ENCODE data around the gene PARP4. TPM values are rescaled to one million over a fixed set of nuclear protein-coding genes. Genes with fewer than 3 reads are reported as not detected.
"Not testable (repeated sequence)": the region's sequence is repeated elsewhere in the genome, so short reads cannot be mapped to it uniquely, and the experiment has no call there.

Gene PARP4
- total and polyA plus RNA-seq, 7 experiments from 2014 or later, result 31.3 to 71.1 (median 60.5) TPM

- H3K27ac ChIP-seq (ENCODE audit: low read depth, low read length); POLR2A ChIA-PET; H3K27me3 ChIP-seq (ENCODE audit: control insufficient read depth in 2 of 2, insufficient read depth in 2 of 2, low read length in 2 of 2); H3K27ac Mint-ChIP-seq; H3K4me1 ChIP-seq (ENCODE audit: control insufficient read depth in 2 of 2, insufficient read depth in 2 of 2, low read length in 2 of 2); H3K9me3 Mint-ChIP-seq; H3K9me3 ChIP-seq (ENCODE audit: control insufficient read depth in 2 of 3, low read length in 3 of 3); H3K36me3 Mint-ChIP-seq; H3K36me3 ChIP-seq (ENCODE audit: control insufficient read depth in 2 of 3, insufficient read depth in 3 of 3, low read length in 3 of 3); CTCF ChIA-PET; intact Hi-C loops (cut with micrococcal nuclease): not testable (repeated sequence)
- Mint-ChIP-seq H3K4me1 (peaks cover 0 to 15% (median 11%) of the 10 kb centered on the region in 7 donors), H3K27me3 (peaks cover 45 to 68% (median 54%) of the 10 kb centered on the region in 5 donors), H3K4me3 (peak overlapping the region; percentile 81 to 94 (median 86))
- peak in 4 of 9 donors; percentile 8 to 16 (median 10) for DNase-seq
- ATAC-seq, result peak; percentile 67
- peak overlapping the region; percentile 35 for H3K4me3 ChIP-seq (ENCODE audit: low read length)
These were observed 29.1 kb upstream of the PARP4 start for GRCh38 chr13:24541476-24542352.

- ATAC-seq (no peak), DNase-seq (no peak)
- peak overlapping the region in 9 of 10 donors; percentile 81 to 94 (median 86) for H3K4me3 Mint-ChIP-seq
- no peaks in the 10 kb centered on the region for H3K9me3 ChIP-seq (ENCODE audit: control insufficient read depth in 2 of 3, low read length in 3 of 3)
- H3K36me3 Mint-ChIP-seq, result peaks cover 0 to 6% (median 0%) of the 10 kb centered on the region in 5 donors
- H3K27me3 ChIP-seq (ENCODE audit: control insufficient read depth in 2 of 2, insufficient read depth in 2 of 2, low read length in 2 of 2), result no peaks in the 10 kb centered on the region
- no peak overlapping the region for H3K27ac Mint-ChIP-seq
- H3K4me1 ChIP-seq (ENCODE audit: control insufficient read depth in 2 of 2, insufficient read depth in 2 of 2, low read length in 2 of 2), result no peaks in the 10 kb centered on the region
- peaks cover 47 to 65% (median 52%) of the 10 kb centered on the region in 5 donors for H3K27me3 Mint-ChIP-seq
- ChIA-PET CTCF (no interaction called here), POLR2A (no interaction called here)
- H3K27ac ChIP-seq (ENCODE audit: low read depth, low read length), result no peak overlapping the region
- peak overlapping the region; percentile 35 for H3K4me3 ChIP-seq (ENCODE audit: low read length)
- peaks cover 0 to 8% (median 3%) of the 10 kb centered on the region in 11 donors for H3K9me3 Mint-ChIP-seq
- H3K4me1 Mint-ChIP-seq, result peaks cover 0 to 15% (median 11%) of the 10 kb centered on the region in 7 donors
- intact Hi-C loops (cut with micrococcal nuclease), result no loop called here
- H3K36me3 ChIP-seq (ENCODE audit: control insufficient read depth in 2 of 3, insufficient read depth in 3 of 3, low read length in 3 of 3), result no peaks in the 10 kb centered on the region
These were observed 28.5 kb upstream of the PARP4 start for GRCh38 chr13:24541127-24541475.

- POLR2A ChIA-PET, result no interaction called here
- ATAC-seq, result peak; percentile 15
- Histone ChIP-seq H3K36me3 (ENCODE audit: control insufficient read depth in 2 of 3, insufficient read depth in 3 of 3, low read length in 3 of 3) (no peaks in the 10 kb centered on the region), H3K9me3 (ENCODE audit: control insufficient read depth in 2 of 3, low read length in 3 of 3) (no peaks in the 10 kb centered on the region), H3K27ac (ENCODE audit: low read depth, low read length) (no peak overlapping the region), H3K4me1 (ENCODE audit: control insufficient read depth in 2 of 2, insufficient read depth in 2 of 2, low read length in 2 of 2) (no peaks in the 10 kb centered on the region), H3K4me3 (ENCODE audit: low read length) (no peak overlapping the region), H3K27me3 (ENCODE audit: control insufficient read depth in 2 of 2, insufficient read depth in 2 of 2, low read length in 2 of 2) (no peaks in the 10 kb centered on the region)
- Mint-ChIP-seq H3K4me1 (peaks cover 0 to 15% (median 11%) of the 10 kb centered on the region in 7 donors), H3K36me3 (peaks cover 0 to 6% (median 0%) of the 10 kb centered on the region in 5 donors), H3K27me3 (peaks cover 44 to 64% (median 52%) of the 10 kb centered on the region in 5 donors), H3K27ac (no peak overlapping the region), H3K9me3 (peaks cover 0 to 8% (median 3%) of the 10 kb centered on the region in 11 donors), H3K4me3 (peak overlapping the region in 5 of 10 donors; percentile 5 to 89 (median 63))
- intact Hi-C loops (cut with micrococcal nuclease), result no loop called here
- CTCF ChIA-PET, result no interaction called here
- no peak for DNase-seq
These were observed 27.9 kb upstream of the PARP4 start for GRCh38 chr13:24540236-24541126.

- DNase-seq (no peak), ATAC-seq (no peak)
- Histone ChIP-seq H3K27ac (ENCODE audit: low read depth, low read length) (no peak overlapping the region), H3K27me3 (ENCODE audit: control insufficient read depth in 2 of 2, insufficient read depth in 2 of 2, low read length in 2 of 2) (no peaks in the 10 kb centered on the region), H3K4me3 (ENCODE audit: low read length) (no peak overlapping the region), H3K4me1 (ENCODE audit: control insufficient read depth in 2 of 2, insufficient read depth in 2 of 2, low read length in 2 of 2) (no peaks in the 10 kb centered on the region), H3K36me3 (ENCODE audit: control insufficient read depth in 2 of 3, insufficient read depth in 3 of 3, low read length in 3 of 3) (no peaks in the 10 kb centered on the region), H3K9me3 (ENCODE audit: control insufficient read depth in 2 of 3, low read length in 3 of 3) (no peaks in the 10 kb centered on the region)
- peaks cover 44 to 65% (median 56%) of the 10 kb centered on the region in 5 donors for H3K27me3 Mint-ChIP-seq
- H3K4me1 Mint-ChIP-seq, result peaks cover 0 to 15% (median 11%) of the 10 kb centered on the region in 7 donors
- H3K36me3 Mint-ChIP-seq, result peaks cover 0 to 6% (median 0%) of the 10 kb centered on the region in 5 donors
- H3K9me3 Mint-ChIP-seq, result peaks cover 0 to 8% (median 3%) of the 10 kb centered on the region in 11 donors
- ChIA-PET POLR2A (no interaction called here), CTCF (no interaction called here)
- H3K27ac Mint-ChIP-seq, result no peak overlapping the region
- no peak overlapping the region for H3K4me3 Mint-ChIP-seq
- intact Hi-C loops (cut with micrococcal nuclease), result no loop called here
These were observed 27.1 kb upstream of the PARP4 start for GRCh38 chr13:24539500-24540165.

DNA sequence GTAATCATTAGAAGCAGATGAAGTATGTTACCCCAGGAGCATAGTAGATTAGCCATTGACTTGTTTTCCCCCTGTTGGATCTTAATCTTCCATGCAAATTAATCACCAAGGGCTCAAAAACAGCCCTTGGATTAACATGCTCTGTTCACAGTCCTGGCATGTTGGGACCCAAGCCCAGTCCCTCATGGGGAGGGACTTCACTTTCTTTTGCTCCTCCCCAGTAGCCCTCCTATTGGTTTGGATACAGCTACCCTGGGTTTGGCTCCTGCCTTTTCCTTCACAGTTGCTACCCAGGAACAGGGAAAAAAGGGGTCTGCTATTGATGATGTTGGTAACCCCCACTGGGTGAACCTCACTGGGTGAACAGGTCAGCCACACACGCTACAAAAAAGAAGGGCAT lies 16.9 kb upstream of the PARP4 start:
- intact Hi-C loops (cut with micrococcal nuclease), result no loop called here

DNA sequence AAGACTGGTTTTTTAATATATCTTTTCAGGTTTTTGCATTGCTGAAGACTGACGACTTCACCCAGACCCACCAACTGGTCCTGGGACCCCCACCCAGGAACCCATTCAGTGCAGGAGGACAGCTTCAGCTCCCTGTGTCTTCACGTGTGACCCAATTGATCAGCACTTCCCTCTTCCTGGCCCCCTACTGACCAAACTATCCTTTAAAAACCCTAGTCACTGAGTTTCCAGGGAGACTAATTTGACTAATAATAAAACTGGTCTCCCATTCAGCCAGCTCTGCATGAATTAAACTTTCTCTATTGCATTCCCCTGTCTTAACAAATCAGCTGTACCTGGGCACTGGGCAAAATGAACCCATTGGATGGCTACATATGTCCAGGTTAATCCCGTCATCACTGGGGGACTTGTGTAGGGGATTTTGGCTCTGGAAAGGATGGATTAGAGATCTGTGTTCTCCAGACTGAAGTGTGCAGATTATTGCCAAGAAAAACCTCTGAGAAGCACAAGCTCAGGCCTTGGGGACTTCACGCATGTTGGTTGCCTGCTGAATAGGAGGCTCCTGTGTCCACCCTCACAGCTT lies 16.3 kb upstream of the PARP4 start:
- H3K27me3 Mint-ChIP-seq, result peaks cover 33 to 67% (median 37%) of the 10 kb centered on the region in 5 donors
- CTCF ChIA-PET, result interaction anchor here (0.5 kb wide), 1 partner anchor 15 kb away, joined by 3 read pairs; no protein-coding TSS in a partner anchor
- Histone ChIP-seq H3K27ac (ENCODE audit: low read depth, low read length) (no peak overlapping the region), H3K4me1 (ENCODE audit: control insufficient read depth in 2 of 2, insufficient read depth in 2 of 2, low read length in 2 of 2) (no peaks in the 10 kb centered on the region), H3K36me3 (ENCODE audit: control insufficient read depth in 2 of 3, insufficient read depth in 3 of 3, low read length in 3 of 3) (no peaks in the 10 kb centered on the region), H3K27me3 (ENCODE audit: control insufficient read depth in 2 of 2, insufficient read depth in 2 of 2, low read length in 2 of 2) (no peaks in the 10 kb centered on the region), H3K4me3 (ENCODE audit: low read length) (no peak overlapping the region), H3K9me3 (ENCODE audit: control insufficient read depth in 2 of 3, low read length in 3 of 3) (no peaks in the 10 kb centered on the region)
- POLR2A ChIA-PET, result no interaction called here
- H3K27ac Mint-ChIP-seq, result no peak overlapping the region
- H3K4me3 Mint-ChIP-seq, result no peak overlapping the region
- intact Hi-C loops (cut with micrococcal nuclease), result no loop called here
- H3K36me3 Mint-ChIP-seq, result no peaks in the 10 kb centered on the region
- ATAC-seq, result no peak
- H3K4me1 Mint-ChIP-seq, result peaks cover 0 to 3% (median 0%) of the 10 kb centered on the region in 7 donors
- H3K9me3 Mint-ChIP-seq, result no peaks in the 10 kb centered on the region
- DNase-seq, result no peak

More for the DNA sequence above, 16.9 kb upstream of the PARP4 start:
- peaks cover 0 to 3% (median 0%) of the 10 kb centered on the region in 7 donors for H3K4me1 Mint-ChIP-seq
- H3K4me3 Mint-ChIP-seq, result no peak overlapping the region
- Histone ChIP-seq H3K27me3 (ENCODE audit: control insufficient read depth in 2 of 2, insufficient read depth in 2 of 2, low read length in 2 of 2) (no peaks in the 10 kb centered on the region), H3K4me3 (ENCODE audit: low read length) (no peak overlapping the region), H3K9me3 (ENCODE audit: control insufficient read depth in 2 of 3, low read length in 3 of 3) (no peaks in the 10 kb centered on the region), H3K27ac (ENCODE audit: low read depth, low read length) (no peak overlapping the region), H3K36me3 (ENCODE audit: control insufficient read depth in 2 of 3, insufficient read depth in 3 of 3, low read length in 3 of 3) (no peaks in the 10 kb centered on the region), H3K4me1 (ENCODE audit: control insufficient read depth in 2 of 2, insufficient read depth in 2 of 2, low read length in 2 of 2) (no peaks in the 10 kb centered on the region)
- H3K27ac Mint-ChIP-seq, result no peak overlapping the region
- no peak for DNase-seq
- H3K36me3 Mint-ChIP-seq, result no peaks in the 10 kb centered on the region
- ChIA-PET POLR2A (no interaction called here), CTCF (no interaction called here)
- H3K9me3 Mint-ChIP-seq, result no peaks in the 10 kb centered on the region
- ATAC-seq, result no peak
- peaks cover 37 to 72% (median 43%) of the 10 kb centered on the region in 5 donors for H3K27me3 Mint-ChIP-seq
